GM19397 (cell line): ENCODE data around the gene PRKAG2.

ENCODE experiments used
- ATAC-seq: cut with Tn5 transposase; IDR thresholded peaks from one replicate; pipeline ENCODE4 v1.9.1; 2021; ENCODE audit warnings: mild to moderate bottlenecking, moderate library complexity; ENCODE audit not compliant: unreplicated experiment

PRKAG2 gene

DNA sequence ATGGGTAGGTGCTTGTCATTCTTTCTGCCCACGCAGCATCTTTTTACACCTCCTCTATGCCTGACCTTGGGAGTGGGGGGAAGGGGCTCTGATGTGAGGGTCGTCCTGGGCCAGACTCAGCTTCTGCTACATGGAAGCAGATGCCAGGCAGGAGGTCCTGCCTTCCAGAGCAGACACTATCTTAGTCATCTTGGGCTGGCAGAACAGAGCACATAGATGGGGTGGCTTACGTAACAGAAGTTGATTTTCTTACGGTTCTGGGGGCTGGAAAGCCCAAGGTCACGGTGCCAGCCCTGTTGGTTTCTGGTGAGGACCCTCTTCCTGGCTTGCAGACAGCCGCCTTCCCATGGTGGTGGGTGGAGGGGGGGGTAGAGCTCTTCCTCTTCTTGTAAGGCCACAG lies 159.0 kb downstream of the PRKAG2 start:
- no peak for ATAC-seq

DNA sequence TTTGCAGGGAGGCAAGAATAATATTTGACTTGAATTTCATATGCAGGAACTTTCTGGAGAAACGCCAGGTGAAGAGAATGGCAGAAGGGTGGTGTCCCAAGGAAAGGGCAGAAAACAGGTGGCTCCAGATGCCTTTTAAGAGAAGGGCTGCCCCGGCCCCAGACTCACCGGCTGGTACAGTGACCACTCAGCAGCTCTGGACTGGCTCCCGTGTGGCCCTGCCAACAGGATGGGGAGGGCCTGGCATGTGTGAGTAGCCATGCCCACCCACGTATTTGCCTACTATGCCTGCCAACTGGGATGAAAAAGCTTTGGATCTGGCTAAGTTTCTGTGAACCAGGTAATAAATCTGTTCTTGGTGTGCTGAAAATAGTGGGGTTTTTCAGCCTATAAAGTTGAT lies 159.5 kb downstream of the PRKAG2 start:
- ATAC-seq = no peak

DNA sequence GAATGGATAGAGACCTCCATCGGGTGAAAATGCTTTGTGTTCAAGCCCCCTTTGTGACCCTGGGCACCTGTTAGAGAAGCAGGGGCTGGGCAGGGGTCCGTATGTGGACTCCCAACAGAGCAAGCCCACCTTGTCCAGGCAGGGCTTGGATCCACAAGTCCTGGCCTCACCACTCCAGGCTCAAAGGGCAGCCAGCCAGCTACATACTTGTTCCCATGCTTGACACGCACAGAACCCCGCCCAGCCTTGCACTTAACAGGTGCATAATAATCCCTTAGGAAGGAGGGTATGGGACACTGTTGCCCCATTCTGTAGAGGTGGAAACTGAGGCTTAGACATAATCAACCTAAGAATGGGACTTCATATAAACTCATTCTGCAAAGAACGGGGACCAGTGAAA lies 160.6 kb downstream of the PRKAG2 start:
- no peak for ATAC-seq

DNA sequence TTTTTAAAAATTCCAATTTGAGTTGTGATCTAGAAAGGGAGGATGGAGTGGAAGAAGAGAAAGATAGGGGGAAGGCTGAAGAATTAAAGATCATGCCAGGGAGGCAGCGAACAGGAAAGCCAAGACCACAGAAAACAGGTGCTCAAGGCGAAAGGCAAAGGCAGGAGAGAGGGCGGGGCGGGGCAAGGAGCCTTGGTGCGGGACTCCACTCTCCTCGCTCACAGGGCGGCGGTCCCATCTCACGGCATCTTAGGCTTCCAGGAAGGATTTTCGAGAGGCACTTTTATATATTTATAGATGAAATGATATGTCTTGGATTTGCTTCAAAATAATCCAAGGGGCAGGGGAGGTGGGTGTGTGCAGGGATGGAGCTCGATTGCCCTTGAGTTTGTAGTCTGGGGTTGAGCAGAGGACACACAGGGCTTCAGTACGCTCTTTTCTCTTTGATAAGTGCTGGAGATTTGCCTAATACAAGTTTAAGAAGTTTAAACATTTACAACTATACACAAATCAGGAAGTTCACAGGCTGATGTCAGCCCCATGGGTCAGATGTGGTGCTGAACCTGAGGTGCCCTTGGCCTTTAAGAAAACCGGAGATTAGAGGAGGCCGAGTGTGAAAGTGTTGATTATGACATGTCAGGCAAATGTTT lies 161.1 kb downstream of the PRKAG2 start:
- no peak for ATAC-seq

DNA sequence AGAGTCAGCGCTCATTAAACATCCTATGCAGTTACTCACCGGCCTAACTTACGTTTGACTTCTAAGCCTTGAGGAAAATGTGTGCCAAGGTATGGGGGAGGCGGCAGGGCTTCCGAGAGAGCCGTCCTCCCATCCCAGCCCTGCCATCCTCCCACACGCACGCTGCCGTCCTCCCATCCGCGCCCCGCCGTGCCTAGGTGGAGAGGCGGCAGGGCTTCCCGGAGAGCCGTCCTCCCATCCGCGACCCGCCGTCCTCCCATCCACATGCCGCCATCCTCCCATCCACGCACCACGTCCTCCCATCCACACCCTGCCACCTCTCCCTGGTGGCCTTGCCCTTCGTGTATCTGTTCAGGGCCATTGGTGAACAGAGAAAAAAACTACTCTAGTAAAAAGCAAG lies 162.7 kb downstream of the PRKAG2 start:
- no peak for ATAC-seq

DNA sequence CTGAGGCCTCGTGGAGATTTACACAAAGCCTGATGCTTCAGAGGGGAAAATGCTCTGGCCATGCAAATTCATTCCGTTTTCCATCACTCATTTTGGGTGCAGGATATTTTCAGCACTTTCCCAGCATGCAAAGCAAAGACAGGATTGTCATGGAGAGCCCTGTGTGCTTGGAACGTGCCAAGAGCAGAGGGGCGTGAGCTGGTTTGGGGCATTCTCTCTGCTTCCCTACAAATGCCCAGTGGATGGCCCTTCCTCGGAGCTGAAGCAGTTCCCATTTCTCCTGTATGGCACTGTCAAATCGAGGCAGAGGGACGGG lies 164.1 kb downstream of the PRKAG2 start:
- no peak for ATAC-seq

DNA sequence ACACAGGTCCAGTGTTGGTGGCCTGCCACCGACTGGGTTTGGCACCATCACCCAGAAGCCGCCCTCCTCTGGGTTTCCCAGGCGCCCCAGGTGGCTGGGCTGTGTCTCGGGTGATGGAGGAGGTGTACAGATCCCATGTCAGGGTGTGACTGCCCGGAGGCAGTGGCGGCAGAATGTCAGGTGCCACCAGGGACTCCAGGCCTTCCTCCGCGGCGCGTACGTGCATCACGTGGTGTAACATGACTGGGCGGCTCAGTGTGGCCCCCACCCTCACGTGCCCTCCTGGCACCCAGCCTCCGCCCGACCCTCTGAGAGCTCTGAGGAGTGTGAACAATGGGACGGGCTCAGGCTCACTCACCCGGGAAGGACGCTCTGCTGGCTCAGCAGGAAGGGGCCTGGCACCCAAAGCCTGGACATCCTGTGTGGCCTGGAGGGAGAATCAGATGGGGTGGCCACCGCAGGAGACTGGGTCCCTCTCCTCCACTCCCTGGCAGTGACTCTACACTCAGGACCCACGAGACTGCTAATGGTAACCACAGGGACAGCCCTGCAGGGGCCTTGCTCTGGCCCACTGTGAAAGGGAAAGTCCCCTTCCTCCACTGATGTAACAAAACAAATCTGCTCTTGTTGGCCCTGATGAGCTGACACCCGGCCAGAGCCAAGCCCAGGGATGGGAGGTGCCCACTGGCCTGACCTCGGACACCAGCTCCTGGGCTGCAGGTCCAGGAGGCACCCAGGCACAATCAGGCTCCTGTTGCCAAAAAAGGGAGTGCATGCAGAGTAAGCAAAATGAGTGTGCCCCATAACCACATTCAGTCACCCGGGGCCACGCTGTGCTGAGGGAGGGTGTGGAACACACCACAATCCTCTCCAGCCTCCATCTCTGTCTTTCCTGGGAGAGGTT lies 164.8 kb downstream of the PRKAG2 start:
- ATAC-seq = no peak

DNA sequence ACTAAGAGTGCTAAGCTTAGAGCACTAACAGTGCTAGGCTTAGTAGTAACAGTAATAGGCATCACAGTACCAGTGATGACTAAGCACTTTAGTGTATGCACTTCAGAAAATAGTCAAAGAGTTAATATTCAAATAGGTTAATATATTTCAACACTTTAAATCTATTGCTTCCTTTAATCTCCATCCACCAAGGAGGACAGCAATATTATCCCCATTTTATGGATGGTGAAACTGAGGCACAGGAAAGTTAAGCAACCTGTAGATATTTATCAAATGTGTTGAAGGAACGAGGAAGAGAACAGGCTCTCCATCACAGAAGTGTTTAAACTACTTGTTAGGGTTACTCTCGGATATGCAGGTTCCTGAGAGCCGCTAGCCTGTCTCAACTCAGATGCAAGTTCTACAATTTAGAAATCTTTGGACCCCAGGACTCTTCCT lies 165.5 kb downstream of the PRKAG2 start:
- ATAC-seq = no peak

DNA sequence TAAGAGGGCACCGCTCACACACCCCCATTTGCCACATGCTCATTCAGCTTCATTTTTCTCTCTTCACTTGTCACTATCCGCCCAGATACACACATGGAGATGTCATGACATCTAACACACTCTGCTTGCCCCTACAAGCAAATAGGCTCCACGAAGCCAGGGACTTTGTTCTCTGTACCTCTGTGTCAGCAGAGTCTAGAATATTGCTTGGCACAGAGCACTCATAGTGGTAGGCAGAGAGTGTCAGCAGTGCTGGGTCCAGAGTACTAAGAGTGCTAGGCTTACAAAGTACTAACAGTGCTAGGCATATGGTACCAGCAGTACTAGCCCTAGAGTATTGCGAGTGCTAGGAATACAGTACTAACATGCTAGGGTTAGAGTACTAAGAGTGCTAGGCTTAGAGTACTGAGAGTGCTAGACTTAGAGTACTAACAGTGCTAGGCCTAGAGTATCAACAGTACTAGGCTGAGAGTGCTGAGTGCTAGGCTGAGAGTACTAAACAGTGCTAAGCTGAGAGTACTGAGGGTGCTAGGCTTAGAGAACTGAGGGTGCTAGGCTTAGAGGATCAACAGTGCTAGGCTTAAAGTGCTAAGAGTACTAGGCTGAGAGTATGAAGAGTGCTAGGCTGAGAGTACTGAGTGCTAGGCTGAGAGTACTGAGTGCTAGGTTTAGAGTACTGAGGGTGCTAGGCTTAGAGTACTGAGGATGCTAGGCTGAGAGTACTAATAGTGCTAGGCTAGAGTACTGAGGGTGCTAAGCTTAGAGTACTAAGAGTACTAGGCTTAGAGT lies 166.1 kb downstream of the PRKAG2 start:
- ATAC-seq = no peak

DNA sequence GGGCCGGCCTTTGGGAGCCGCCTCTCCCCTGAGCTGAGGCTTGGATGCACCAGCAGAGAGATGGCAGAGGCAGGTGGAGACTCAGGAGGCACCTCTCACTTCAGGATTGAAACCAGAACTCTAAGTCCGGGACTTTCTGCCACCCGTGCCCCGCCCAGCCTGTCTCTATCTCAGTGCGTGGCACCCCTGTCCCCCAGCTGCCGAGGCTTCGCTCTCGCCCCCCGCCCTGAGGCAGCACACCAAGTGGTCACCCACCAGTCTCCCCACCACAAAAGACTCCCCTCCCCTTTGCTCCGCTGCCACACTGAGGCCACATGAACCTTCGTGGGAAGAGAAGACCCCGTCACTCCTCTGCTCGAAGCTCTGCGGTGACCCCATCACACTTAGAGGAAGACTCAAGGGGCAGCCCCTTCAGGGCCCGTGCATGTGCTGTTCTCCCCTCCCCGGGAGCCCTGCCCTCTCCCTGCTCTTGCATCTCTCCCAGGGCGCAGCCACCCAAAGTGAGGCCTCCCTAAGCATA lies 166.7 kb downstream of the PRKAG2 start:
- ATAC-seq = no peak

DNA sequence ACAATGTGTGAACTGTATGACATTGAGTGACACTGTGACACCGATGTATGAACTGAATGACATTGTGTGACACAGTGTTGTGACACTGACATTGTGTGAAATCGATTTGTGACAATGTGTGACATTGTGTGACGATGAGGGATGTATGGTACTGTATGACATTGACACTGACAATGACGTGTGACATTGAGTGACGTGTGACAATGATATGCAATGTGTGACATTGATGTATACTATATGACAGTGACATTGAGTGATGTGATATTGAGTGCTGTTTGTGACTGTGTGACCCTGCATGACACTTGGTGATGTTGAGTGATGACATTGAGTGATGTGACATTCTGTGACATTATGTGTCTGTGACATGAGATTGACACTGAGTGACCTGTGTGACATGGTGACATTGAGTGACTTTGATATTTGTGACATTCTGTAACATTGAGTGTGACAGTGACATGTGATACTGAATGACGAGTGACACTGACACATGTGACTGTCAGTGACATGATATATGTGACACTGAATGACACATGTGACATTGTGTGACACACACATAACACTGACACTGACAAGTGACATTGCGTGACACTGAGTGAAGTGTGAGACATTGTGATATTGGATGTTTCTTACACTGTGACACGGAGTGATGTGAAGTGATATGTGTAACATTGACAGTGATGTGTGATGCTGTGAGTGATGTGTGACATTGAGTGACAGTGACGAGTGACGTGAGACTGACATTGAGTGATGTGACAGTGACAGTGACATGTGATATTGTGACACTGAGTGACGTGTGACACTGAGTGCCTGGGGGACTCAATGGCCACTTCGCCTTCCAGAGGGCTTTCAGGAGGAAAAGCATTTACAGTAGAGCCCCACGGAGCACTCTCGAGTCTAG lies 167.5 kb downstream of the PRKAG2 start:
- ATAC-seq = no peak

DNA sequence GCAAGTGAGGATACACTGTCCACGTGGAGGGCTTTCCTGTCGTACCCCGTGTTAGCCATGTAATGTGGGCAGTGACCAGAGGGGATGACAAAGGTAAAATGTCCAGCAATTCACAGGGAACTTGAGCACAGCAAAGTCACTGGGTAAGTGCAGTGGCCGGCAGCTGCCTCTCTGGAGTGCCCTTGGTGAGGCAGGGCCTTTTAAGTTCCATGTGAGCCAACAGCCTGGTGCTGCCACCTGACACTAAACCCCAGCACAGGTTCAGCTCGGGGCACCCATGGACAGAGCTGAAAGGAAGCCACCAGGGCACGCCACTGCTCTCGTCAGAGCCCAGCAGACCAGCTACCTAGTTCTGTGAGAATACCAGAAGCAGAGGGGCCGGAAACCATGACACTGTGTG lies 168.3 kb downstream of the PRKAG2 start:
- no peak for ATAC-seq

DNA sequence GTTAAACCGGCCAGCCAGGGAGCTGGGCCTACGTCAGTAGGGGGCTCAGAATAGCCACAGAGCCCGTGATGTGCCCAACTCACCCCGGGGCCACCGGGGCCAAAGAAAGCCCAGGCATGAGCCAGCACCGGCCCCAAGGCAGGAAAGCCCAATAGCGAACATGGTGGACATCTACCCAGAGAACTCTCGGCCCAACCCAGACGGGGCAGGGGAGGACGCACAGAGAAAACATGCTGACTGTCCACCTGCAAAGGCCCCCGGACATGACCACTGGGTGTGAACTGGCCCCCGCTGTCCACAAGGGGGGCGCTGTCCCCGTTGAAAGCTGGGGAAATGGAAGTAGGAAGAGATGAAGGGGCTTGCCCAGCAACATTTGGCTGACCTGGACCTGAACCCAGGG lies 169.2 kb downstream of the PRKAG2 start:
- ATAC-seq = no peak

DNA sequence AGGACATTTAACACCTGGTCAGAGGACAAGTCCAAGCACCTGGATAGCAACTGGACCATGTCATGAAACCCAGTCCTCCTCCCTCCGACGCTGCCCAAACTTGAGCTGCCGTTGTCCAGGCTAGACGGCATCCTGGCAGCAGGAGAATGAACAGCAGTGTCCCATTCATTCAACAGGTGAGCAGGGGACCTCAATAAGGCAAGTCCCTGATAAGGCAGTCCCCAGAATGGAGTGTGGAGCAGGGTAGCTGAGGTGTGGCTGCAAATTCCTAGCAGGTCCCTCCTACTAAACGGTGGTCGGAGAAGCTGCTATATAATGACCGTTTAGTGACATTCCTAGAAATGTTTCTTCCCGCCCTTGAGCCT lies 169.8 kb downstream of the PRKAG2 start:
- ATAC-seq = no peak

DNA sequence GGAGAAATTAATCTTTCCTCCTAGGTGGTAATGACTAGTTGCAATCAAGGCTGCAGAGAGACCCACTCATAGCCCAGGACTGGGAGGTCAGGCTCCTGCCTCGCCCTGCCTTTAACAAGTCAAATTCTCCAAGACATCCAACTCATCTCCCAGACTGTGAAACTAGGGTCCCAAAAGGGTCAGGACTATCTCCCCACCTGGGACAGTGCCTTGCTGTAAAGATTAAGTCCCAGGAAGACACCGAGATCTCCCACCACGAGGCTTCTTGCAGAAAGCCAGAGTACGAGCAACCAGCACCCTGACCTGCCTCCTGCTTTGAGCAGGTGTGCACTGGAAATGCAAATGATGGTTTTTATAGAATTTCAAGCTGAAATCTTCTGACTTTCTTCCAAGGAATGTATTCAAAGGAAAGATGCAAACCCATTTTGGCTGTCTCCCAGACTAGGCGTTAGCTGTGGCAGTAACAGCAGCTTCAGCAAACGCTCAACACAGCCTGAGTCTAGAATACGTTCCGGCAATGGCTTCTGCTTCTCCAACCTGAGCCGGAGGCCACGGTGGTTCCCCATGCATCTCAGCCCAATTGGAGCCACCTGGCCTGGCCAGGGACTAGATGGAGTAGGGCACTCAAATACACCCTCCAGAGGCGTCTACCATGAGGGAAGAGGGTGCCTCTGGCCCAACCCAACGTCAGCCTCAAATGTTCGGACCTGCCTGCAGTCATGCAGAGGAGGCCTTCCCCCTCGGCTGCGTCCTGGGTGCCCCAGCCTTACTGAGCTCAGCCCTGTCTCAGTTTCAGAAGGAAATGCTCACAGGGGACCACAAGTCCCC lies 170.4 kb downstream of the PRKAG2 start:
- no peak for ATAC-seq

DNA sequence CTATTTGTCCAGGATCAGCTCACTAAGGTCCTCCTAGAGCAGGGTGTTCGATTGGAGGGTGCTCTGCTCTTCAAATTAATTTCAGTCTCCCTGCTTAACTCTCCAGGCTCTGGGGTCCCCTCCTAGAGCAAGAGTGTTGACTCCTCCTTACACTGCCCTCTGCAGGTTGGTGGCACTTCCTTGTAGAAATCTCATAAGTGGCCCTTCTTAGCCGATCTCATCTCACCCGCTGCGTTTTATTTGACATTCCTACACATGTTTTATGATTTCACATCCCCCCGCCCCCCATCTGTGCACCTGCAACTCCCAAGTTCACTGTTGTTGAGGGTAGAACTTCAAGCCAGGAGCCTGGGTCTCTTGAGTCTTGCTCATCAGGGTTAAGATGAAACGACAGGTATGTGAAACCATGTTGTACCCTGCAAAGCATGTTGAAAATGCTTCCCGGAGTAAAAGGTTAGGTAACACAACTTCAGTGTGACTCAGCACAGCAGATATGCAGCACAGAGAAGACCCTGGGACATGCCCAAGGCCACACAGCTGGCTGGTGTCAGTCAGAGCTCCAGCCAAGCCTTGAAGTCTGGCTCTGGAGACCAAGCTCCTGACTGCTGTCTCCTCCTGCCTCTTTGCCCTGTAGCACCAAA lies 171.2 kb downstream of the PRKAG2 start:
- ATAC-seq = no peak

DNA sequence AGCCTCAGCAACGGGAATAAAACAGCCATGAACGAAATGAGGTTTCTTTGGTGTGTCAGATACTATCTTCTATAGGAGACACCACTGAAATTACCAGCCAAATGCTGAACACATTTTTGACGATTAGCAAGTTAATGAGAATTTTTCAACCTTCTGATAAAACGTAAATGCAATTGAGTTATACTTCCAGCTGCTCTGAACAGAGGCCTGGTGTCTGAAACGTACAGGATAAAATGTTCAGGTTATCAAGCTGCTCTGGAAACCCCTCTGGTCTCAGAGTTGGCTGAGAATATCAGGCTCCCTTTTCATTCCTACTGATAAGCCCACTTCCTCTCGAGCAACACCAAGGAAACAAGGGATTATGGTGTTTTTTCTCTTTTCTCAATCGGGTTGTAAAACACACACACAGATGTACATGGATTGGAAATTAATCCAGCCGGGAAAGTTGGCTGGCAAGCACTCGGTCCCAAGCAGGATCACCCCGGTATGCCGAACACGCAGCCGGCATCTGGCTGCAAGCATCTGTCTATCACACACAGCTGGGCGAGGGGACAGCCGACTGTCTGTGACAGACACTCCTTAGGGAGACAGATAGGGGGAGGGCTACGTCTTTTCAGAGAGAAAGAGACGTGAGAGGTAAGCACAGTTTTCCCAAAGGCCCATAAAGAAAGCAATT lies 171.8 kb downstream of the PRKAG2 start:
- ATAC-seq = no peak

DNA sequence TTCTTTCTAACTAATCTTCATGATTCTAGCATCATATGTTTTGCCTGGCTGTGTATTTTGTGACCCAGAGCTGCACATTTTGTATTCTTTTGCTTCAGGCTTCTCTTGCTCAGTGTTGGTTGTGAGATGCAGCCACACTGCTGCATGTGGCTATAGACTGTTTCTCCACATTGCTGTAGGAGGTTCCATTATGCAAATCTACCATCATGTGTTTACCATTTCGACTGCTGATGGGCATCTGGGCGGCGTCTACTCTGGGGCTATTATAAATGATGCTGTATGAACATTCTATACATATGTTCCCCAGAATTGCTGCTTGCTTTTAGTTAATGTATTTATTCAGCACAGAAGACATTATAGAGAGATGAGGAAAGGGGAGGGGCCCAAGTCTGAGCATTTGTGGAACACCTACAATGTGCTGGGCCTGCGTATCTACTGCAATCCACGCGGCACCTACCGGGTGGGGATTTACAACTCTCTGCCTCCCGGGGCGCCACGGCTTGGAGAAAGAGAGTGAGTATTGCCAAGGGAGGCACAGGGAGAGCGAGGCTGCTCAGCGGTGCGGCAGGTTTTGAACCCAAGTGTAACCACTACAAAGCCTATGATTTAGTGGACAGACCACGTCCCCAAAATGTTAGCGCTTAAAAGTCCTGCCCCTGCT lies 172.5 kb downstream of the PRKAG2 start:
- no peak for ATAC-seq
